ENCODE results near the gene CSMD2.

The CSMD2 gene

GRCh38 chr1:33841494-33841893 is 323.5 kb downstream of the CSMD2 start:
- DNase-seq: no peak

GRCh38 chr1:33837635-33838034 is 327.4 kb downstream of the CSMD2 start:
- no peak for DNase-seq

DNA sequence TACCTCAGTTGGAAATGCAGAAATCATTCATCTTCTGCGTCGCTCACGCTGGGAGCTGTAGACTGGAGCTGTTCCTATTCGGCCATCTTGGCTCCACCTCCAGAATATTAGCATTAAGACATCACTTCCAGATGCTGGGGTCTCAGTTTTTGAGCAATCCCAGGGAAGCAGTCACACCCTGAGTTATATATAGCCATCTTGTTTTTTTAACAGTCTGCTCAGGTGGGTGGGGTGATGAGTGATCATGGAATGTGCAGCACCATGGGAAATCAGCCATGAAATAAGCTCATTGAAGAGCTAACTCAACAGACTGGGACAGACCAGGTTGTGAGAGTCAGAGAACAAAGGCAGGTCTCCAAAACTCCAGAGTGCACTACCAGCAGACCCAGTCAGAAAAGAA is 328.1 kb downstream of the CSMD2 start:
- no peak for DNase-seq

DNA sequence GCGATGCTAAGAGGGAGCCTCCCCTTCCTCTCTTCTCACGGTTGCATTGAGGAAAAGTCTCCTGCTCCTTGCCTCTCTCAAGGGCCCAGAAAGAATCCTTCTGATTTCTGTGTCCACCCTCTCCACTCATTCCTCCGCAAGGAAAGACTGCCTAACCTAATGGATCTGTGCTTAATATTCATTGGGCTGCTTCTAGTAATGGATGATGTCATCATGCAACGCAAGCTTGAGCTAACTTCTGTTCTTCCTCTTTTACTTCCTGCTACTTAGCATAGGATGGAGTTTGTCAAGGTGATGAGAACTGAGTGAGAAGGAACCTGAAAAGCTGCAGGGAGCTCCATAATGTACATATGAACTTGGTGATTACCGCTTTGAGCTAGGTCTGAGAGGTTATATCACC is 336.4 kb downstream of the CSMD2 start:
- no peak for DNase-seq

DNA sequence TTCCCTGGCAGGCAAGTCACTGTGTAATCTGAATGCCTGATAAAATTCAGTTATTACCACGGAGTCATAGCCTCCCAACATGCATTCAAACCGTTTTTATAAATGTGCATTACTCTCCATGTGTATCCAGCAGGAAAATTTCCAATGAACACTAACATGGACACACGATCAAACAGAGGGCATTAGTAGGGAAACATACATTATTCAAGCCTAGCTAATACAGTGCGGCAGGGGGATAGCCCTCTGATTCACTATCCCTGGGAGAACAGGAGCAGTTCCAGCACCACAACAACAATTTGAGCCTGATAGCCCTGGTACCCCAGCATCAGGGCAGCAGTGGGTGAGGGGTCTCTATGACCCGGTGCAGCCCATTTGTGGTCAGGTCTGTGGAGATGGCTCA is 337.0 kb downstream of the CSMD2 start:
- DNase-seq: no peak

- no peak for DNase-seq
Measured at GRCh38 chr1:33826711-33827110, 338.3 kb downstream of the CSMD2 start.

GRCh38 chr1:33826311-33826710 is 338.7 kb downstream of the CSMD2 start:
- DNase-seq: no peak

- DNase-seq: no peak
Measured at GRCh38 chr1:33825506-33825905, 339.5 kb downstream of the CSMD2 start.

GRCh38 chr1:33824971-33825370 is 340.1 kb downstream of the CSMD2 start:
- DNase-seq: no peak

DNA sequence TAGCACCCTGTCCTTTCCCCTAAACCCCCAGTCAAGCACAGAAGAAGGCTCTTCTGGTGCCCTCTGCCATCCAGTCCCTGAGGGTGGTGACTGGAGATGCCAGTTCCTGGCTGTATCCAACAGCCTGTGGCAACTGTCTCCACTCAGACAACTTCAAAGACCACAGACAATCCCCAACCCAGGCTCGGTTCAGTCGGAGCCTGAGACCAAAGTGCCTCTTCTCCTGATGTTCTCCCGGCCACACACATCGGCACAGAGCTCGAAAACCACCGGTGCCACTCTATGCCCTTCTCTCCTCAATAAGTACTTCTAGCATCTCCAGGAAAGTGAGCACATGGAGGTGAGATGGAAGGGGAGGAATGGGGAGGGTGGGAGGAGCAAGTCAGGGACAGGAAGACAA is 340.7 kb downstream of the CSMD2 start:
- DNase-seq: no peak

DNA sequence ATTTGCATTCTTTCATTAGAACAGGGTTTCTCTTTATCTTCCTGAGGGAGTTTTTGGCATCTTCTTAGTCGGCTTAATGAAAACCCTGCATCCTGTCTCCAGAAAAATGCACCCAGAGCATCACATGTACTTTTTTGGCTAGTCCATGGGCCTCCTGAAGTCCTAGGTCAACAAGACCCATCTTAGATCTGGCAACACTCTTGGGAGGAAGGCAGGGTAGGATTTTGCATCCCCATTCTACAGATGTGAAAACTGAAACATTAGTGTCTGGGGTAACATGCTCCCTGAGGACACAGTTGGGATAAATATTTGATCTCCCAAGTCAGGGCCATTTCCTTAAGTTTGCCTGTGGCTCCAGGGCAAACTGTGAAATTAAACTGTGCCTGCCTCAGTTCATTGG is 341.2 kb downstream of the CSMD2 start:
- no peak for DNase-seq

DNA sequence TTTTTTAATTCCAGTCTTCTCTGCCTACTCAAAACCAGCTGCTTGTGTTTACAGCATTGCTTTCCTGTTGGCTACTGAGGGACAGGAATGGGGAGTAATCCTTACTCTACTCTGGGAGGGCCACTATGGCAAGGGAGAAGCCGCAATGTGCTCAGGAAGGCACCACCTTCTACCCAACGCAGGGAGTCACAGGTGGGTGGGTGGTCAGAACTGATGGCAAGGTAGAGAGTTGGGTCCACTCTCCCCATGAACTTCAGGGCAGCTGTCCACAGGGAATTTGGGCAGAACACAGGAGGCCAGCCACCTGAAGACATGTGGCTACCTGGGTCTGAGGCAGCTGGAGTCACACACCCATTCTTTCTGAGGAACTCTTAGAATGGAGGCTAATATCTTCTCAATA is 341.6 kb downstream of the CSMD2 start:
- no peak for DNase-seq

DNA sequence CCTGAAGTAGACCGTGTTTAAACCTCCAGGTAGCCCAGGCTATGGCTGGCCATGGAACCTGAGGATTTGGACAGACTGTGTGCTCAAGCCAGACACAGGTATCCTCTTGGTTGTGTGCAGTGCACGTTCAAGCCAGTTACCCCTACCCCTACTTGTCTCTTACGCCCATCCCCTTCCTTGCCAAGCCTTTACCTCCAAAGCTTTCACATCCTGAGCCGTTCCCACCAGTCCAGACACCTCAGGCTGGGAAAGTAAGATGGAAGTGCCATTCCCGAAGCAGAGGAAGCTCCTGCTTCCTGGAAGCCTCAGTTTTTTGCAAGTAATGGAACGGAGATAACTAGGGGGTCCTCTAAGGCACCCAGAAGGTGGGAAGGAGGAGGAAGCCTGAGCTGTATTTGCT is 342.6 kb downstream of the CSMD2 start:
- no peak for DNase-seq

DNA sequence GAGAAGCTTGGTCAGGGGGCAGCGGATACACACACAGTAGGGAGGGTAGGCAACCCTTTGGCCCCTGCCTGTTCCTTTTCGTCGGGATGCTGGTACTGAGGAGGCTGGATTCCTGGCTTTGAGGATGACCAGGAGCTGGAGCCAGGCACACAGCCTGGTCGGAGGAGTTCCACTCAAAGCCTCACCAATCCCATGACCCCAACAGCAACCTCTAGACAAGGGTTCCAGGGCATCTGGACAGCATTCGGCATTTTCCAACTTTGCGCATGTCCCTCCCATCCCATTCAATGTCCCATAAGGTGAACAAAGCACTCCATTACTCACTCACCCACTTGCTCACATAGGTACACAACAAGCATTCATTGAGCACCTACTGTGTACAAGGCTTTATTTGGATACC is 343.7 kb downstream of the CSMD2 start:
- DNase-seq: no peak

DNA sequence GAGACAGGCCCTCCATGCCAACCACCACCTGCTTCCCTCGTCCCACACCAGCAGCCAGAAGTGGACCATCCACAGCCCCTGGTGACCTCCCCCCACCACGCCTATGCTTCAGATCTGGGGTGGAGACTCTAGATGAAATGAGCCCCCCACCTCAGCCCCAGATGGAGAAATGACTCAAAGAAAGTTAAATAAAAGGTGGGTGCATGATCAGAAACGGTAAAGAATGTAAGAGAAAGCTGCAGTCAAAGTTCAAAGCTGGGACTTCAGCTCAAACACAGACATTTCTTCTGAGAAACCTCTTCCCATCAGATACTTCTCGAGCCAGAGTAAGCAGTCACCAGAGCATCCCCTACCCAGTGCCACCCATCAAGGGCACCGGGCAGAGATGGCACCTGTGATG is 344.2 kb downstream of the CSMD2 start:
- no peak for DNase-seq

DNA sequence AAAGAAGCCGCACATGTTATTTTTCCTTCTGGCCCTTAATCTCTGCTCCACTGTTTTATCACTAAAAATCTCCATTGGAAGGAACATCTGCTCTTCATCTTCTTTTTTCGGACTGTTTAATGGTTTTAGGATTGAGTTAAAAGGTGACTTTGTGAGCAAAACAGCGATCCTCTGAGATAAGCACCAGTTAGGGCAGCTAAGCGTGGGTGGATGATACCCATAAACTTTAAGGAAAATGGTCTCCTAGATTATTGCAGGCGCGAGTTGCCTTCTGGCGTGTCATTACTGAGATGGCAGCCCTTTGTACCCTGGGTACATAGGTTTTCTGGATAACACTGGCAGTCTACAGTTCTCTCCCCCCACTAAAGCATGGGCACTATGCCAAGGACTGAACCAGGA is 345.1 kb downstream of the CSMD2 start:
- no peak for DNase-seq

- DNase-seq: no peak
Measured at GRCh38 chr1:33819290-33819912, 345.6 kb downstream of the CSMD2 start.

DNA sequence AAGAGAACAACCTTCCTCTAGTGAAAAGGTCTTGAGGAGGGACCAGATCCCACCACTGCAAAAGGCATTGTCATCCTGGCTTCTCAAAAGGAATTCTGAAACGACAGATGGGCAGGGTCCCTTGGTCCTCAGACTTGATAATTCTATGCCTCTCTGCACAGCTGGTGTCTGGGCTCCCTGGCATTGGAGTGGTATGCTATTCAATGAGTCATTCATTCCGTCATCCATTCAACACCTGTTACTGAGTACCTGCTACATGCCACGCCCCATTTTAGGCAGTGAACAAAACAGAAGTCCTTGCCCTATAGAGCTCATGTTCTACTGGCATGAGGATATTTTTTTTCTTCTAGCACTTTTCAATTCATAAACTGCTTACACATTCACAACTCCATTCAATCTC is 347.0 kb downstream of the CSMD2 start:
- DNase-seq: no peak

- DNase-seq: no peak
Measured at GRCh38 chr1:33815061-33815460, 350.0 kb downstream of the CSMD2 start.

DNA sequence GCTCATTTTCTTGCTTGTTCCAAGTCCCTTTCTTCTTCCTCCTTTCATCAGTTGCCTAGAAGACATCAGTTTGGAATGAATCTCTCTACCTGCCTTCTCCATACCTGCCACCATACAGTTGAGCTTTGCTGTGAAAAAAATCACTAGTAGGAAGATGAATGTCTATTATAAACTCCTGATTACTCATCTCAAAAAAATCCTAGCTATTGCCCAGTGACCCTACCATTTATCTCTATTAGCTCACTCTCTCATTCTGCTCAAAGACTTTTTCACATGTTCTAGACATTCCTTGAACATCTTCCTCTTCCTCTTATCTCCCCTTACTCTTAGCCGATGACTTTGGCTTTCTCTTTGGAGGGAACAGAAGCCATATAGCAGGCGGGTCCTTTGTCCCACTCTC is 350.9 kb downstream of the CSMD2 start:
- no peak for DNase-seq

DNA sequence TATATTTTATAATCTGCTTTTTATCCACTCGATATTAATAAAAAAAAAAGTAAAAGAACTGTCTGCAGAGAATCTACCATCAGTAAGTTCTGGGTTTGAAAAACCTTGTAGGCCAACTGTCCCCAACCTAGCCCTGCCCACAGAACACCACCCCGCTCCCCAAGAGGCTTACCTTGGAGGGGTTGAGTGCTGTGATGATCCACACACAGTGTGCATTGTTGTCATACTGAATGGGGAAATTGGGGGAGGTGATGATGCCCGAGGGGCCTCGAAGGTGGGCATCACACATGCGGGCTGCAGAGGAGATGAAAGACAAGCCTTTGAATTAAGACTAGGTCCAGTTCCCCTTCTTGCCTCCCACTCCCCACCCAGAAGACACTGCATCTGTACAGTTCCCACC is 354.5 kb downstream of the CSMD2 start:
- DNase-seq: no peak

- DNase-seq: no peak
Measured at GRCh38 chr1:33805988-33806387, 359.0 kb downstream of the CSMD2 start.

- no peak for DNase-seq
Measured at GRCh38 chr1:33802268-33802667, 362.8 kb downstream of the CSMD2 start.

- no peak for DNase-seq
Measured at GRCh38 chr1:33797849-33798248, 367.2 kb downstream of the CSMD2 start.

DNA sequence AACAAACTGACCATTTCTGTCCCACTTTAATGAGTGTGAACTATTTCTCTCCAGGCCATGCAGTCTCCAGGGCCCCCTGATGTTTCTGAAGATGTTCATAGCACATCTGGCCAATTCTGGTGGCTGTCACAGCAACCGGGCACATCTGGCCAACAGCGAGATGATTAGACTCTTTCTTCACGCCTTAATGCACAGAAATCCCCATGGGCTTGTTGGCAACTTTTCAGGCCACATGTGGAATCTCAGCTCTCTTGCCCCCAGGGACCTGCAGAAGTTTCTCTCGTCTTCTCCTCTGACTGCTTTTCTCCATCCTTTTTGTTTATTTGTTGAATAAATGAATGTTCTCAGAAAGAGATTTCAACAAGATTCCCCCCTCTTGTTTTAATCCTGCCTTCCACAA is 372.4 kb downstream of the CSMD2 start:
- DNase-seq: no peak

DNA sequence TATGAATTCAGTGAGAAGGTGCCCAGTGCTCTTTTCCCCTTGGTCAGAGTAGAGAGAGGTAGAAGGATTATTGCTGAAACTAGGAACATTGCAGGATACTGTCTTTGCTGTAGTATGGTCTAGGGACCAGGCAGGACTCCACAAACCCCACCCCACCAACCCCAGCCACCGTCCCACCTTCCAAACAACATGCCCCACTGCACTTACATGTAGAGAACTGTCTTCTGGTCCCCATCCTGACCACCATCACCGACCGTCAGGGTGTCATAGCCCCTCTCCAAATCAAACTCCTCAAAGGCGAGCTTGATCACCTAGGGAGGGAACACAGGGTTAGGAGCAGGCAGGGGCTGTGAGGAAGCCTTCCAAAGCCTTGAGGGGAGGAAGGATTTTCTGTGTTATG is 372.8 kb downstream of the CSMD2 start:
- DNase-seq: no peak
